GM21576 (cell line): ENCODE measurements around the gene HRCT1.
"Not testable (repeated sequence)": the region's sequence is repeated elsewhere in the genome, so short reads cannot be mapped to it uniquely, and the experiment has no call there.

ENCODE experiments used
- ATAC-seq: cut with Tn5 transposase; IDR thresholded peaks from one replicate; pipeline ENCODE4 v1.9.1; 2021; ENCODE audit warnings: mild to moderate bottlenecking, moderate library complexity; ENCODE audit not compliant: unreplicated experiment

Gene HRCT1

DNA sequence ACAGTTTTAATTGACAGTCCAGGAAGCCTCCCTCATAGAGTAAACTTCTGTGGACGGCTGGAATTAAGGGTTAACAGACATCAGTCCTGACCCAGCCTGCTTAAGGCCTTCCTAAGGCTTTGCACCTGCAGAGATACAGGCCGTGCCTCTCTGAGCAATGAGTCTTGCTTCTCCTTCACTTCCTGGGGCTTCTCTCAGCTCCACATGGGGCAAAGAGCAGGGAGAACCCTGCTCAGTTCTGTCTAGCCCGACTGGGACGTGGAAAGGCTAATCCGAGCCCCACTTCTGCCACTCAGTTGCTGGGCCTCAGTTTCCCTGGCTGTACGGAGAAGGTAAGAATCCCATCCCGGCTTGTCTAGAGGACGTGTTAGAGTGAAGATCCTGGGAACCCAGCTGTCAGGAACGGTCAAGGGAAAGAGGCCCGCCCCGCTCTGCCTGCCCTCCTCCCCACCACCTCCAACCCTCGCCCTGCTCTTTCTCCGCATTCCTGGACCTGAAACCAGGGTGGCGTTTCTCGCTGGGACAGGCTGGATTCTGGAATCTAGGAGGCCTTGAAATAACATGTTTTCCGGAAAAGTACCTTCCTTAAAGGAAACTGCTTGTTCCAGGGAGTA, 9.8 kb downstream of the HRCT1 start:
- ATAC-seq, result no peak

DNA sequence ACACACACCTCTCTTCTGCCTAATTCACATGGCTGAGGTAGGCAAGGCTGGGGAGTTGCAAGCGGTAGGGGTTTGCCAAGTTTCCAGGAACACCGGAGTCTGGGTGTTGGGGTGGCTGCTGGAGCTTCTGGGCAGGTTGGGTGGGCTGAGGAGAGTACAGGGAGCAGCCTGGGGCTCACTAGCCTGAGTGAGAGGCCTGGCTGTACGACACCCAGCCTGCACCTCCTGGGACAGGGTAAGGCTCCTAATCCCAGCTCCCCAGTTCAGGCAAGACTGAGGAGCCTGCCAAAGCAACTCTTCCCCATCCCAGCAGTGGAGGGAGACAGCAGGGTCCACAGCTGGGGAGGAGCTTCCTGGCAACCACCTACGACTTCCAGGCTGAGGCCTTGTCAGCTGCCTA, 11.3 kb downstream of the HRCT1 start:
- ATAC-seq, result no peak

DNA sequence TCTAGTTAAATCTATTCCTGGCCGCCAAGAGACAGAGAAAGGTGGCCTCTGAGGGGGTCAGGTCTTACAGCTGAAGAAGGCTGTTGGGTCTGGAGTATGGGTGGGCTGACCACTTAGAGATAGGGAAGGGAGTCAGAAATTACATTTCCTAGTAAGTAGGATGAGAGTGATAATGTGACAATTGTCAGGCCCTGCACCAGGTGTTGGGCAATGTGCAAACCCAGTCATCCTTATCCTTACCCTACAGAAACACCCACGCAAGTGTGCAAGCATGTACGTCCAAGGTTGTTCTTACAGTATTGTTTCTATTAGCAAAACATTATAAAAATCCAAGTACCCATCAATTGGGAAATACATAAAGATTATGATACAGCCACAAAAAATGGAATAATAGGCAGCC, 12.8 kb downstream of the HRCT1 start:
- no peak for ATAC-seq

DNA sequence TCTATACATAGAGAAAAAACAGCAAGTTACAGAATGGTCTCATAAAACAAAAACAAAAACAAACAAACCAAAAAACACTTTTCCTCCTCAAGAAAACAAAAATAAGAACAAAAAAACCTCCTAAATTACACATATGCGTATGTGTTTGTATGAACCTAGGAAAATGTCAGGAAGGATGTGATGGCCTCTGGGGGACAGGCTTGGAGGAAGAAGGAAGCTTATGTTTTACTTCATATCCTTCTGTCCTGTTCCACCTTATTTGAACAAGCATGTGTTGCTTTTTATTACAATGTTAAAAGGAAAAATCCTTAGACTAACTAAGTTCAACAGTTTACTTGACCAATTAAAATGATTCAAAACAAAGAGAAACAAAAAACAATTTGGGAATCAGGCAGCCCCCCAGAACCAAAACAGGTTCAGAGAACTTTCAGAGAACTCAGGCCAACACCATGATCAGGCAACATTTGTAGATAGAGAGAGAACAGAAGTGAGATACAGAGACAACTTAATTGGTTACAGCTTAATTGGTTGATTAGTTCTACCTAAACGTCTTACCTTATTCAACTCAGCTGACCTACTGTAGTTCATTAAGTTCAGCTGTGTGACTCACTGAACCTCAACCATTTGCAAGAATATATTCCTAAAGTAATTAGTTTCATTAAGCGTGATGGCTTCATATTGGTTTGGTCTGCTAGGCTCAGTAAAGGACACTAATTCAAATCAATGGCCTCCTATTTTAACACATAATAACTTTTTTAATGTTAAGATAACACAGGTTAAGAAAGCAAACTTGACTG, 13.4 kb downstream of the HRCT1 start:
- ATAC-seq, result no peak

DNA sequence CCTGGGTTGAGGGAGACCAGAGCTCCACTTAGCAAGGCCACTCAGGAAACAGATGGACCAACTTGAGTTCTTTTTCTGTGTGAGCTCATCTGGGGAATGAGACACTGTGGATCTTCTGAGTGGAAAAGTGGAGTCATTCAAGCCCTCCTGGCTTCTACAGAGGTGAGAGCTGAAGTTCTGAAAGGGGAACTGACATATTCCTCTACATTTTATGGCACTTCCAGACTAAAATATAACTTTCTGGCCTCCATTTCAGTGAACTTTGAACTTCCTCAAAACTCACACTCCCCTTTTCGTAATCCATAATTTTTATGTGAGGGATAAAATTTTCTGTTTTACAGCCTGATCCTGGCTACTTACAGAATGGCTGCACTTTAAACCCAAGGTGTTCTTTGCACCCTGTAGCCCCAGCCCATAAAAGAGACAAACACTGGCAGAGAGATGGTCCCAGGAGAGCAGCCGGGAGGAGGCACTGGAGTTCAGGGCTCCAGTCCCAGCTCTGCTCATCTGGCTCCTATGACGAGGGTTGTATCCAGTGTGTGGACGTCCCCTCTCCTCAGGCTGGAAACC, 14.1 kb downstream of the HRCT1 start:
- no peak for ATAC-seq

DNA sequence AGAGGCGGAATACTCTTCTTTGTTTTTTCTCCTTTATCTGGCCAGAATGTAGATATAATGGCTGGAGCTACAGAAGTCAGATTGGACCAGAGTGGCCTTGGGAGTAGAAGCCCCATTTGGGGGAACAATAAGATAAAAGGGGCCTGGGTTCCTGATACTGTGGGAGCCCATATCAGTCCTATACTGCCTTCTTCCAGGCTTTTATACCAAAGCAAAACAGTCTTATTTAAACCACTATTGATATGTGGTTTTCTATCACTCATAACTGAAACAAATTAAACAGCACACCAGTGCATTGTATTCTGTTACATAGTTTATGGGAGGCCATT, 17.6 kb downstream of the HRCT1 start:
- ATAC-seq, result no peak

DNA sequence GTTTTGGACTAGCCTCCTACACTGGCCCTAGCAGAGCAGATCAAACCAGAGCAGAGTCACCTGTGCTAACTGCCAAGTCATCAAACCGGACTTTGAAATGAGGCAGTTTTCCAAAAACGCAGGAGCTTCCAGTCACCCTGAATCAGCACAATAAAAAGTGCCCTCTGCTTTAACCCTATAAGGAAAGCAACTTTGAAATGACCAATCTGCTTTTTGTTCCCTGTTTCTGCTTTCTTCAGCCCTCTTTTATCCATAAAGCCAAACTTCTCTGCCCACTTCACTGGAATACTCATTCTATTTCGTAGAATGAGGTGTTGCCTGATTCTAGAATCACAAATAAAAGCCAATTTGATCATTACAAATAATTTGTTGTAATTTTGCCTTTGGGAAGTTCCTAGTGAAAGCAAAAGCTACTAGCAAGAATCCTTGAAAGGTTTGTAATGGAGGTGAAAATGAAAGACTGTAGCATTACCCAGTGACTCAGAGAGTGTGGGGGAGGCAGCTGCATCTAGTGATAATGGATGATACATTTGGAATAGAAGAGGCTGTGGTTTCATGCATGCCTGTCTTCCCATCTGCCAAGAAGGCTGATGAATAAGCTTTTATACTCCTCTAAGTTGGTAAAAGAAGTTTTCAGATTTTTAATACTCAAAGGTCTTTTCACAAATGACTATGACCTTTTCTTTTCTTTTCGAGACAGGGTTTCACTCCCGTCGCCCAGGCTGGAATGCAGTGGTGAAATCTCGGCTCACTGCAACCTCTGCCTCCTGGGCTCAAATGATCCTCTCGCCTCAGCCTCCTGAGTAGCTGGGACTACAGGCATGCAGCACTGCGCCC, 18.1 kb downstream of the HRCT1 start:
- ATAC-seq, result no peak

DNA sequence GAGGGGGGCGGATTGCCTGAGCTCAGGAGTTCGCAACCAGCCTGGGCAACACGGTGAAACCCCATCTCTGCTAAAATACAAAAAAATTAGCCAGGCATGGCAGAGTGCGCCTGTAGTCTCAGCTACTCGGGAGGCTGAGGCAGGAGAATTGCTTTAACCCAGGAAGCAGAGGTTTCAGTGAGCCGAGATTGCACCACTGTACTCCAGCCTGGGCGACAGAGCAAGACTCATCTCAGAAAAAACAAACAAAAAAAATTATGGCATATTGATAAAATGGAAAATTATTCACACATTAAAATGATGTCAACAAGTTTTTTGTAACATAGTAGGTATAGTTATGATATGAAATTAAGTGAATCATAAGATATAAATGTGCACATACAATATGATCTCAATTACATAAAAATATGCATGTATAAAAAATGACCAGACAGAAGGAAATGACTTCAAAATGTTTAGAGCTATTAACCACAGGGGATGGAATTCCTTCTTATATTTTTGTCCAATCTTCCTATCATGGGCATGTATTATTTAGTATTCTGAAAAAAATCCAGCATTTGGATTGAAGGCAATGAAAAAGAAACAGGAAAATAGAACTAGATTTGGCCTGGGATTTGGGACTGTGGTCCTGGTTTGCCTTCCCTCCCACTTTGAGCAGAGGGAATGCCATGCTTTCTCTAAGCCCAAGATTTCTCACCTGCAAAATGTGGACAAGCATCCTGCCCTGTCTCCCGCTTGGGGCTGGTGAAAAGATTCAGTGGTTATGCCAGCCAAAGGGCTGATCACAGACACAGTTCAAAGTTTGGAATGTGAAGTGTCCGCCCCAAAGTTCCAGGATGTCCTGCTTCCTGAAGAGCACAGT, 22.8 kb downstream of the HRCT1 start:
- ATAC-seq, result no peak

DNA sequence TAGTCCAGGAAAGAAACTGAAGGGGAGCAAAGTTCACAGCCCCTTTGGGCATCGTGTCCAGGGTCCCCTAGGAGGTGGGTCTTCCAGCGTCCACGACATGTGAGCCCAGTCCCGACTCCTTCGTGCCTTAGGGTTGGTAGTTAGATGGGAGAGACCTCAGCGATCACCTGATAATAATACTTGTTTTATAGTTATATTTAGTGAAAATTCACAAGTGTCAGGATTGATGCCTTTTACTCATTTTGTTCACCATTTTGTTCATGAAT, 23.4 kb downstream of the HRCT1 start:
- no peak for ATAC-seq

DNA sequence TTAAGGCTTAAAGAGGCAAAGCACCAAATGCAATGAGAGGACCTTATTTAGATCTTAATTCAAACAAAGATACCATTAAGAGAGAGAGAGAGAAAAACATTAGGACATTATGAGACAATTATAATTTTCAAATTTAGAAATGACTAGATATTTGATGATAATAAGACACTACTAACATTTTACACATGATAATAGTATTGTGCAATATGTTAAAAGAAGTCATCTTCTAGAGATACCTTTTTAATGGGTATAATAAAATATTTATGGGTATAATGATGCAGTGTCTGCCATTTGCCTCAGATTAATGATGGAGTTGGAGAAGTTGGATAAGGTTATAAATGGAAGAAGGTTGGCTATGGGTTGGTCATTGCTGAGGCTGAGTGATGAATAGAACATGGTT, 24.5 kb downstream of the HRCT1 start:
- ATAC-seq, result no peak

DNA sequence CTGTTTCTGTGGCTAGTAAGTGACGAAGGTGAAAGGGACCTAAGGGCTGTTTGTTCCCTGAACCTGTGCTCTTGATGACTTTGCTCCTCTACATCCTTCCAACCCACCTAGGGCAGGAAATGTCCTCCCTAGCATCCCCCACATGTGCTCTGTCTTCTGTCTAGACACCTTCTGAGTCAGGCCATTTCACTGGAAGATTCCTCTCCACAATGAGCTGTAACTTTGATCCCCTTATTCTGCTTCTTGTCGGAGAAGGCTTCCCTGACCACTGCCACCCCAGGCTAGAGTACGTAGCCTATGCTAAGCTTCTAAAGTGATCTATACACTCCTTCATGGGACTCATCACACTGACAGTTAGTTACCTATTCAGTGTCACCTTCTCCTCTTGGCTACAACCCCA, 25.0 kb downstream of the HRCT1 start:
- ATAC-seq, result no peak

DNA sequence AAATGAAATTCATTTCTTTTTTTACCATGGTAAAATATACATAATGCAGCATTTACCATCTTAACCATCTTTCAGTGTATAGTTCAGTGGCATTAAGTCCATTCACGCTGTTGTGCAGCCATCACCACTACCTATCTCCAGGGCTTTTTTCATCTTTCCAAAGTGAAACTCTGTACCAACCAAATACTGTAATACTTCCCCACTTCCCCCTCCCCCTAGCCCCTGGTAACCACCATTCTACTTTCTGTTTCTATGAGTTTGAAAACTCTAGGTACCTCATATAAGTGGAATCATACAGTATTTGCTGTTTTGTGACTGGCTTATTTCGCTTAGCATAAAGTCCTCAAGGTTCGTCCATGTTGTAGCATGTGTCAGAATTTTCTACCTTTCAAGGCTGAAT, 26.7 kb downstream of the HRCT1 start:
- ATAC-seq, result no peak

DNA sequence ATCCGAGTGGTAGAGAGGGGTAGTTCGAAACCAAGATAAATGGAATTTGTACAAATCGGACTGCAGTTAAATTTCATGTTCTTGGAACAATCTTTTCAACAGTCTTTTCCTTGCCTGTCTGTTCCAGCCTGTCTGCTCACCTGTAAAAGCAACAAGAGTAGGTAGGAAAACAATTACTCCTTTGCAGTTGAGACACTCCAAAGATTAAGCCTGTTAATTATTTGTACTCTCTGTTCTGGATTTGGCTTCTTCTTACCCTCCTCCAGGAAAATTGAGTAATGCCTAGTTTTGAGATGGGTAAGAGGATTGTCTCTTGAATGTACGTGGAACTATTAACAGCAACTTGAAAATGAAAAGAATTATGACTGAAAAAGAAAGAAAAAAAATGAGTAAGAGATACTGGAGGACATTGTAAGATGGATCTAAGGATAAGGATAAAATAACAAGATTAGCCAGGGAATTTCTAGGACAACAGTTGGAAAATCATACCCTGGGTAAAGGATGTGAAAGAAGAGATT, 27.6 kb downstream of the HRCT1 start:
- no peak for ATAC-seq

DNA sequence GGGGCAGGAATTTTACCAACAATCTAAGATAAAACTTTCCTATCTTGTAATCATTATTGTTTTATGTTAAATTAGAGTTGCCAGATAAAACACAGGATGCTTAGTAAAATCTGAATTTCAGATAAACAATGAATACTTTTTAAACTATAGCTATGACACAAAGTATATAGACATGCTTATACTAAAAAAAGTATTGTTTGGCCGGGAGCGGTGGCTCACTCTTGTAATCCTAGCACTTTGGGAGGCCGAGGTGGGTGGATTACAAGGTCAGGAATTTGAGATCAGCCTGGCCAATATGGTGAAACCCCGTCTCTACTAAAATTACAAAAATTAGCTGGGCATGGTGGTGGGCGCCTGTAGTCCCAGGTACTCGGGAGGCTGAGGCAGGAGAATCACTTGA, 28.1 kb downstream of the HRCT1 start:
- ATAC-seq, result not testable (repeated sequence)

DNA sequence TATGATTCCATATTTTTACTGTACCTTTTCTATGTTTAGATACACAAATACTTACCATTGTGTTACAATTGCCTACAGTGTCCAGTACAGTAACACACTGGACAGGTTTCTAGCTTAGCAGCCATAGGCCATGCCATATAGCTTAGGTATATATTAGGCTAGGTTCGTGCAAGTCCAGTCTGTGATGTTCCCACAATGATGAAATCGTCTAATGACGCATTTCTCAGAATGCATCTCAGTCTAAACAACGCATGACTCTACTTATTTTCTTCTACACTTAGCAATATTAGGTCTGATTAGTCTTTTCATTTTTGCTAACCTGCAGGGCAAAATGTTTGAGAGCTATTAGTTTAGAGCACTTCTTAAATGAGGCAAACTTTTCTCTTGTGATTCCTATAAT, 29.3 kb downstream of the HRCT1 start:
- ATAC-seq, result no peak

DNA sequence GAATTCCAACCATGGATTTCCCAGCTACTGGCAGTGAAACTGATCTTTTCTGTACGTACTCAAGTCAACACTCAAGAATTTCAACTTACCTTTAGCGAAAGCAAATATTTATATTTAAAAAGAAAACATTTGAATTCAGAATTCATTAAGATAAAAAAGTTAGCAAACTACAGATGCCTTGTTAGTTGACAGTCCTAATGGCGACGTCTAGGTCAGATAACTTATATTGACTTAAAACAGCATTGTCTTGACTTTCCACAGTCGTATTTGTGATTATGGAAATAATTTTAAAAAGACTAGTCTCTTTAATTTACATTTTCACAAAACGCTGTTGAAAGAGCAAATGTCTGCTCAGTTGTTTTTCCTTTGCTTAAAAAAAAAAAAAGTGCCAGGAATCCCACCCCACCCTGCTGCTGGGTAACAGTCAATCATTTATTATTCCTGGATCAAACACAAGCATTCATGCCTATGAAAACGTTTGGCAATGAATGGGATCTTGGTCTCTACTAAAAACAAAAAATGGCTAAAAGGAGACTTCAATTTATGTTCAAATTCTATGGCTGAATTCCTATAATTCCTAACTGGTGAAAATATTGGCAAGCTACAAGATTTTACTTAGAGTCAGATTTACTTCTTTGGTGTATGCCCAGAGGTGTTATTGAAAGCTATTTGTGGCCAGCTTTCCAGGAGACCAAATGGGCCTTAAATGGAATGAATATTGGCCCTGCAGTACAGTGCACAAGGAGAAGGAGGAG, 29.9 kb downstream of the HRCT1 start:
- no peak for ATAC-seq

DNA sequence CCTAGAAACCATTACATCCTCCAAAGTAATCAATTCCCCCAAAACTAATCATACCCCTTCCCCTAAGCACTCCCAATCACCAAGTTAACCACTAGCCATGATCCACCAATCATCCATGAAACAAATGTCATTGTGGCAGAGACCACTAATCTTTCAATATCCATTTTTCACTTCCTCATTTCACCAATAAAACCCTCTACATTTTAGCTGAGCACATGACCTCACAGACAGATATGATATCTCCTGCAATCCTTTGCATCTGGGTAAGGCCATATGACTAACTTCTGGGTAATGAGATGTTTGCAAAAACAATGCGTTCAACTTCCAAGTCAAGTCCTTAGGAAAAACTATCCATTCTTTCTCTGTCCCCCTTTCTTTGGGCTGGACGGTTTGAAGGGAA, 31.2 kb downstream of the HRCT1 start:
- ATAC-seq, result no peak

DNA sequence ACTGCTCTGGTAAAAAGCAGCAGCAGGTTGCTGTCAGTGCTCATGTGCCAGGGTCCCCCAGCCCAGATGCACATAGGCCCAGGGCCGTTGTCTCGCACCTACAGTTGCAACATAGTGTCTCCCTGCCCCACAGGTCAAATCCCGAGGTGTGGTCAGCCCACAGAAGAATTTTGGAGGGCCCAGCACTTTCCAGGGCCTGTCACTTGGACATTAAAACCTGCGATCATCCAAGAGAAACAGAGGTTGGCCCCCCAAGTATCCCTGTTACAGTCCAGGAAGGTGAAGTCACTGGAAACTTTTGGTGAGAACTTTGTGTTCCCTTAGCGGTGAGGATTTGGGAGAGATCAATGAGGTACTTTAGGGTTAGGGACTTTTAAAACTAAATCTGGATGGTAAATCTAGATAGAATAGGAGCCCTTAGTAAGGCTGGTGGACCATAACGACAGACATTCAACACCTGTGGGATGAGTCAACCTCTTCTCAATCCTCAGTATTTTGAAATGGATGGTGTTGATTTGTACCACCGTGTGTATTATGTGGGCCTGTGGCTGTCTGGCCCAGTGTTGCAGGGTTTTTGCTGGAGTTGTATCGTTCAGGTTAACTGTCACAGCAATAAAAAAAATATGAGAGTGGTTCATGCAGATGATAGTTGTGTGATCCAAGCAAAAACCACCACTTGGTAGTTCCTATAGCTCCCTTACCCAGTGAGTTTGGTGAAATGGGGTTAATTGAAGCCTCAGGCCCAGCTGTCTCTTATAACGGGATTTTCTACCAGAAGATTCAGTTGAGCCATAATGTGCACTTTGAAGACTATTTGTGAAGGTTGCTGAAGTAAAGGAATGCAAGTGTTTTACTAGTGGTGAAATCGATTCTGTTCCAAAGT, 32.7 kb downstream of the HRCT1 start:
- no peak for ATAC-seq

DNA sequence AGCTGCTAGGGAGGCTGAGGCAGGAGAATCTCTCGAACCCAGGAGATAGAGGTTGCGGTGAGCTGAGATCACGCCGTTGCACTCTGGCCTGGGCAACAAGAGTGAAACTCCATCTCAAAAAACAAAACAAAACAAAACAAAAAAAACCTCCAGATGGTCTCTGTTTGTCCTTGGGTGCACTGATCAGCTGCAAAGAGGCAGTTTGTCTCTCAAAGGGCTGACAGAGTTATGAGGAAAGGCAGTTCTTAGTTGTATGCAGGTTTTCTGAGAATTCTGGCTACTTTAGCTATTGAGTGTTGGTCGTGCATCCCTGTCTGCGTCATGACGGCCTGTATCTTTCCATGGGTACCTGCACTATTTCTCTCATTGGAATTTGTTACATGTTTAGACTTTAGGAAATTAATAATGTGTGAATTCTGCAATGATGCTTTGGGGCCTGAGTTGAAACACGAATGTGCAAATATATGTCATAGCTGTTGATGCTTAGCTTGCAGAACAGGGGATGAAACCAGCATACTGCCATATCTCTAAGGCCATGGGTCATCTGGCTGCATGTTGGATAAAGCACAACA, 33.8 kb downstream of the HRCT1 start:
- ATAC-seq, result no peak
